ENCODE data around the gene ANKRD29.
A peak's percentile ranks its signal among the peaks of the same experiment; 100 is the strongest.
"Not testable (repeated sequence)": the region's sequence is repeated elsewhere in the genome, so short reads cannot be mapped to it uniquely, and the experiment has no call there.

ANKRD29 gene

DNA sequence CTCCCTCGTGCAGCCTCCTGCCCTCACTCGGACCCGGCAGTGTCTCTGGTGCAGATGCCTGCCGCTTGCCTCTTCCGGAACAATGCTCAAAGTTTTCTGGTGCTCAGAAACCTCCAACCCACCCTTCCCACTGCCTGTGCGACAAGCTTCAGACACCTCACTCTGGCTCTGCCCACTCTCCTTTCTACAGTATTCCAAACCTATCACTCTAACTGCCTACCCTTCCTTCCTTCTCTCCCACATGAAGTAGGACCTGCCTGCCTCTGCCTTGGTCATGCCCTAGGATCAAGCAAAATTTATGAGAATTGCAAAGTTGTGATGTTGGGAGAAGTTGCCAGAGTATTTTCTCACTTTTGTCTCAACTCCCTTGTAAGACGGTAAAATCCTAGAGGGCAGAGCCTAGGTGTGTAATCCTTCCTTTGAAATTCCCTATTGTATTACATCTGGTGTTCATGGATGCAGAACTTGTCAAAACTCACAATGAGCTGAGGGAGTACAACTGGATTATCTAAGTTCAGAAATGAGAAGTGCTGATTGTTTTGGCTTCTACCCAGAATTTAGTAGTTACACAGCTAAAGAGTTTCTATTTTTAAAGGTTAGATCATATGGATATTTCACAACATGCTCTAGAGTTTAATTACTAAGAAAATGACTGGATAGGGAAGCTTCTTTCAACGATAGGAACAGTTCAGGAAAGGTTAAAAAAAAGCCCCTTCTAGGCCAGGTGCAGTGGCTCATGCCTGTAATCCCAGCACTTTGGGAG is 83.6 kb downstream of the ANKRD29 start:
- ATAC-seq = no peak

DNA sequence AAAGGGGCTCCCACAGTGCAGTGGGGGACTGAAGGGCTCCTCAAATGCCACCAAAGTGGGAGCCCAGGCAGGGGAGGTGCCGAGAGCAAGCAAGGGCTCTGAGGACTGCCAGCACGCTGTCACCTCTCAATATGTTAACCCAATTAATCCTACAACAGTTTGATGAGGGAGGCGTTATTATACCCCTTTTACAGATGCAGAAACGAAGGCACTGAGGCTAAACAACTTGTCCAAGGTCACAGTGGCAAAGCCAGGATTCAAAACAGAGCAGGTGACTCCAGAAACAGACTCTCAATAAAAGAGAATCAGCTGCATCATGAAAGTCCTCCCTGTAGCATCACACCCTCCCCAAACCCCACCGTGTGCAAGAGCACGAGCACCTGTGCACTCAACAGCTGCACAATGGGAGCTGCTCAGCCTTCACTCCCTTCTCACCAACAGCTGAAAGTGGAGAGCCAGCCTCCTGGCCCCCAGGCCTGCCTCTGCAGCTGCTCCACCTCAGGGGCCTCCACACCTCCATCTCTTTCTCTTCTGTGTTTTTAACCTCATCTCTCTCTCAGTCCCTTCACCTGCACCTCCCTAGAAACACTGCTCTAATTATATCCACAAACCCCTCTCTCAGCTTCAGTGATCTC is 84.5 kb downstream of the ANKRD29 start:
- ATAC-seq = no peak

DNA sequence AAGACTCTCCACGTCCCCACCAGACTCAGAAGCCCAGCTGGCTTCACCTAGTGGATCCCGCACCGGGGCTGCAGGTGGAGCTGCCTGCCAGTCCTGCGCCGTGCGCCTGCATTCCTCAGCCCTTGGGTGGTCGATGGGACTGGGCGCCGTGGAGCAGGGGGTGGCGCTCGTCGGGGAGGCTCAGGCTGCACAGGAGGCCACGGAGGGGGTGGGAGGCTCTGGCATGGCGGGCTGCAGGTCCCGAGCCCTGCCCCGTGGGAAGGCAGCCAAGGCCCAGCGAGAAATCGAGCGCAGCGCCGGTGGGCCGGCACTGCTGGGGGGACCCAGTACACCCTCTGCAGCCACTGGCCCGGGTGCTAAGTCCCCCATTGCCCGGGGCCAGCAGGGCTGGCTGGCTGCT is 85.2 kb downstream of the ANKRD29 start:
- ATAC-seq = not testable (repeated sequence)

DNA sequence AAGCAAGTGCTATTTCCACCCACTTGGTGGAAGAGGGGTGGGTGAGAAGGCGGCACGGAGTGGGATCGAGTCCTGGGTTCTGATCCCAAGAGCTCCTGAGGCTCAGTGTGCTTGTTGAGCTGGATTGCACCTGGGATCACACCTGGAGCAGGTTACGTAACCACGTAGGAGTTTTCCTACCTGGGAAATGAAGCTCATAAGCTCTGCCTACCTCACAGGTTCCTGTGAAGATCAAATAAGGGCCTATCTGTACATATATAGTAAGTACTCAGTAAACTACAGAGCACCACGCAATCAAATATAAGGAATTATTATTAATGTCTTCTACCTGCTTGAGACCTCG is 87.4 kb downstream of the ANKRD29 start:
- no peak for ATAC-seq

DNA sequence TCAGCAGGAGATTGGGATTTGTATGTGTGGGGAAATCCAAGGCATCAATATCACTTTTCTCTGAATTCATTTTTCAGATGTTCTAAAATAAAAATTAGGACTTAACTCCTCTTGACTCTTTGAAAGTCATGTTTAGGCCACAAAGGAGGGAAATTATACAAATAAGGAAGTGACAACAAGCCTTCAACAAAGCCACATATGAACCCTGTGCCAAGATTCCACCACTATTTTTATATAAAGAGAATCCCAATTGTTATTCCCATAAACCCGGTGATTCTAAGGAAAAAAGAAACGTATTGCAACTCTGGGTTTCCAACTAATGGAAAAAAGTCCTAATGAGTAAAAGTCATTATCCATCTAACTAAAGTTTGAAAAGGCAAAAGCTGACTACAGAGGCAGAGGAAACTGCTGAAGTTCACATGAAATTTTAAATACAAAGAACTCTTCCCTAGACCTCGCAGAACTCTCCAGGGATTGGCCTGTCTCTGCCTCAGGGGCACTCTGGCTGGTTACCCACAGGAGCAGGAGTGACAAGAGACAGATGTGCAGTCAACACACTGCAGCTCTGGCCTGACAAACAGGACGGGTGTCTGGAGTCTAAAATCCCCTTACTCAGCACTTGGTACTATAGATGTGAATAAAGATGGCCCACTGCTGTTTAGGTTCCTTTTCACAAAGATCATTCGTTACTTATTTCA is 88.0 kb downstream of the ANKRD29 start:
- no peak for ATAC-seq

DNA sequence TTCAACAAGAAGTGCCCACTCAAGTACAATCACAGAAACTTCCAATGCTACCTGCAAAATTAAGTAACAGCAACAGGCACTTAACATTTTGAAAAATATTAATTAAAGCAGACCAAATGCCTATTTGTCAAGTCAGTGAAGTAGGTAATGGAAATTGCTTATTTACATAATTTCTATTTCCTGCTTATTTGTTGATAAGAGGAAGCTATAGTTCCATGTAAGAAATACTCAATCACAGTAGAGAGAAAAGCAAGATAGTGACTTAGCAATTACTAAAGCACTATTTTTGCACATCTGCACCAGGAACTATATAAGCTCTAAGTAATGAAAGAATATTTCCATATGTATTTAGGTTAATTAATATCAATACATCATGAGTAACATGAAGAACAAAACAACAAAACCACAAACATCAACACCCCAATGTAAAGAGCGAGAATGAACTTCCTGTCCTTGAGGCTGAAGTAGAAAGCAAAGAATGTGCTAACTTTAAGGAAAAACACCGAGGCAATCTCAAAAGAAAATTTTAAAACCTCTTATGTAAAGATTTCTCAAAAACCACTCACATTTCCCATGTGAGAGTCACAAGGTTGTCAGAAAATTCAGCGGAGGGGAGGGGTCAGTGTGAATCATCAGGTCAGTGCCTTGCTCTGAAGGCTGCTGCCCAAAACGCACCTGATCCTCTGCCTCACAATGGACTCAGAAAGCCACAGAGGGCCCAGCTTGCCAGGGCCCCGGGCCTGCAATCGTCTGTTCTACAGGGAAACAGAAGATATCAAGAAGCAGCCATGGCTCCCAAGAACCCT is 88.9 kb downstream of the ANKRD29 start:
- ATAC-seq = peak; percentile 77 to 79

DNA sequence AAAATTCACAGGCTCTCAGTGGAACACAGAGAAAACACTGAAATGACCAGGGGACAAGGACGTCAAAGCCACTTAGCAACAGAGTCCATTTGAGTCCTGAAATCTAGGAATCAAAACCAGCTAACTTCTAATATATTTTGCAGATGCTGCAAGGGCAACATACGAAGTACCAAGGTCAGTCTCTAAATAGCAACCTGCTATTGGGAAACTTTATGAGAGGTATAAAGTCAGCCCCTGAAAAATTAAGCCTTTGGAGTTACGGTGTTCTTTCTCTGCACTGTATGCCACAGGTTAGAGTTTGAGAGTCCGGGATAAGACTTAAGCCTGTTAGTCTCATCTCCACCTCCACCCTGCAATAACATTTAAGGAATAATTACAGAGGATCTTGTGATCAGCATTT is 89.7 kb downstream of the ANKRD29 start:
- no peak for ATAC-seq

DNA sequence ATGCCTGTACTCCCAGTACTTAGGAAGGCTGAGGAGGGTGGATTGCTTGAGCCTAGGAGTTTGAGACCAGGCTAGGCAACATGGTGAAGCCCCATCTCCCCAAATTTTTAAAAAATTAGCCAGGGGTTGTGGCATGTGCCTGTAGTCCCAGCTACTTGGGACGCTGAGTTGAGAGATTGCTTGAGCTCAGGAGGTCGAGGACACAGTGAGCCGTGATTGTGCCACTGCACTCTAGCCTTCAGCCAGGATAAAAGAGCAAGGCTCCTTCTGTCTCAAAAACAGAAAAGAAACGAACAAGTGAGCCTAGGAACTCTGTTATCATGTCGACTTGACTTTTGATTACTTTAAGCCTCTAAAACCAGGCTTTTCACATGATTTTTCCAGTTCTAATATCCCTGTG is 90.1 kb downstream of the ANKRD29 start:
- ATAC-seq = no peak

DNA sequence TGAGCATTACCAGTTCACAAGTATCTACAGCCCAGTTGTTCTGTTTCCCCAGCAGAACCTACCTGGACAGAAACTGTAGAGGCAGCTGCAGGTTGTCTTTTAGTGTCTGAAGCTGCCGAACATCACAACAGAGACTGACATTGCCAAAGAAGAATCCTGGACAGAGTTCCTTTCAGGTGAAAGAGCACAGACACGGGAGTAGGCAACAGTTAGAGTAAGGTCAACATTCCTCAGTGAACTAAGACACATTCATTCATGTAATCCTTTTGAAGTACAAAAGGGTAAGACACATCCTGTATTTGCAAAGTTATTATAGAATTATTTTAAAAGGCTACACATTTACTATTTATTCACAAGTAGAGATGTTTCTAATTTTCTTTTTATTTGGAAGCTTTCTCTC is 90.7 kb downstream of the ANKRD29 start:
- ATAC-seq = no peak

DNA sequence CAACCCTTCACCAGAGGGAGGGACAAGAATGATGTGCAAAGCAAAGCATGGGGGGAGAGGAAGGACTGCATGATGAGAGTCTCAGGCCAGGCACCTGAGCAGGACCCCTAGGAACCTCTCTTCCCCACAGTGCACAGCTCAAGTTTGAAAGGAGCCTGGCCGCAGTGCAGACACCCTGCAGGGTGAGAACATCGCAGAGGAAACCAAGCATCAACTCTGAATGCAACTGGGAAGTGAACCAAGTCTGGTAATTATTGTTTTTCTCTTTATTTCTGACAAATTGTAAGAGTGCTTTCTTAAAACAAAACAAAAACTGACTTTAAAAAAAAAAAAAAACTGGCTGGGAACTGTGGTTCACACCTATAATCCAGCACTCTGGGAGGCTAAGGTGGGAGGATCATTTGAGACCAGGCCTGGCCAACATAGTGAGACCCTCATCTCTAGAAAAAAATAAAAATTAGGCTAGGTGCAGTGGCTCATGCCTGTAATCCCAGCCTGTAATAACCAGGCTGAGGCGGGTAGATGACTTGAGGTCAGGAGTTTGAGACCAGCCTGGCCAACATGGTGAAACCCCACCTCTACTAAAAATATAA is 91.7 kb downstream of the ANKRD29 start:
- no peak for ATAC-seq

DNA sequence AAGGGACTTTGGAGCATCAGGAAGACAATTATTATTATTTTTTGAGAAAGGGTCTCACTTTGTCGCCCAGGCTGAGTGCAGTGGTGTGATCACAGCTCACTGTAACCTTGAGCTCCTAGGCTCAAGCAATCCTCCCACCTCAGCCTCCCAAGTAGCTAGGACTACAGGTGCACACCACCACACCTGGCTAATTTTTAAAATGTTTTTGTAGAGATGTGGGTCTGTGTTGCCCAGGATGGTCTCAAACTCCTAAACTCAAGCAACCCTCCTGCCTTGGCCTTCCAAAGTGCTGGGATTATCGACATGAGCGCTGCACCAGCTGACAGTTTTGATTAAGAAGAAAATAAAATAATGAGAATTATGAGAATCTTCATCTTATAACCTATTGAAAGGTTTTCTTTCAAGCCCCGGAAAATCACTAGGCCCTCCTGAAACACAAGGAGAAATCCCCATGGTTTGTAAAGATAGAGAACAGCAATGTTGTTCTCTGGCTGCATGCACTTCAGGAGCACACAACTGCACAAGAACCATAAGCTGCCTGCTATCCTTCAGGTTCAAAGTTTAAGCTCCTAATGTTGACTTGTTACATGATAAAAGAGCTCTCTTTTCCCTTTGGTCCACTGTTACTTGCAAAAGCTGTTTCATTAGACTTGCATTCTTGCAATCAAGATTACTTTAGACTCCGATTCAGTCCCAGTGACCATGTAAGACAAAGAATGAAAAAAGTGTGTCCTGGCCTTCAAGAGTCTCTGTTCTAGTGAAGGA is 93.2 kb downstream of the ANKRD29 start:
- ATAC-seq = no peak

DNA sequence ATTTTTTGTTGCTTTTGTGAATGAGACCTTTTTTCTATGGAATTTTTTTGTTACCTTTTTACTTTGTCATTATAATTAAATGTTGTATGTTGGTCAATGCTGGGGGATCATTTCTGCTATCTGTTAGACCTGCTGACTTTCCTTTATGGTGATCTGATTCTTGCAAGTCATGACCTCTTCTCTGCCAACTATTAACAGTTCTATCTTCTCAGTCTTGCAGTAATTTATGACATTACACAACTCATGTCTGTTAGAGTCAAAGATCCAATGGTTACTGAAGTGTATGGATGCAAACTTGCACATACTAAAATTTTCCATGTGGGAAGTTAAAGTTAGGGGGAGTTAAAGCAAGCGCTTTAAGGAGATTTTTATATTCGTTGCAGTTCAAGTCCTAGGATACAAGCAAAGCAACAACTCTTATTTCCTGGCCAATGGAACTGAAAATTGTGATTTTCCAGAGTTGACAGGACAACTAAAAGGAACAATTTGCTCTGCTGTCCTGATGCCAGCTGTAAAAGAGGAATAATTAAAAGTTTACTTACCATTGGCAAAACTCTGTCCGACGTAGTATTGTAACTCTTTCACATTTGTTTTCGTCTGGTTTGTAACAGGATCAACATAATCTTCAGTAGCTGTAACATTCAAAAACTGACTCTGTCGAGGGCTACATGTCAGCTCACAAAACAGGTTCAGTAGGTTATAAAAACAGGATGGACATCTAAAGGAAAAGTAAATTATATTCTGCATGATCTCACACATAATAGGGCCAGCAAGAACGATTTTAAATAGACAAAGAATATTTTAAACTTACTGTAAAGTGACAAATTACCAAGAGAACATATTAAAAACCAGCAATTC is 94.2 kb downstream of the ANKRD29 start:
- ATAC-seq = no peak

DNA sequence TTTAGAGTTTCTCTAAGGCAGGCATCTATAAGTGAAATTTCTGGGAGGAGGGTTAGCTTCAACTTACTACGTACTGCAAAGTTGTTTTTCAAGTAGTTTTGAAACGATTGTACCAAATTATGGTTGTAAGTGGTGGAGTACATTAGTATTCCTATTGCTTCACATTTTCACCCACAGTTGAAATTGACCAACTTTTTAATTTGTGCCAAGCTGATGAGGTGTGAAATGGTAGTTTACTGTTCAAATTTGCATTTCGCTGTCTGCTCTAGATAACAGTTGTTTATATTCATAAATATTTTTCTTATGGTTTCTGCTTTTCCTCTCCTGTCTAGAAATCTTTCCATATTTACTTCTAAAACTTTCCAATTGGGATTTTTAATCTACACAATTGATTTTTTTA is 95.0 kb downstream of the ANKRD29 start:
- ATAC-seq = no peak

DNA sequence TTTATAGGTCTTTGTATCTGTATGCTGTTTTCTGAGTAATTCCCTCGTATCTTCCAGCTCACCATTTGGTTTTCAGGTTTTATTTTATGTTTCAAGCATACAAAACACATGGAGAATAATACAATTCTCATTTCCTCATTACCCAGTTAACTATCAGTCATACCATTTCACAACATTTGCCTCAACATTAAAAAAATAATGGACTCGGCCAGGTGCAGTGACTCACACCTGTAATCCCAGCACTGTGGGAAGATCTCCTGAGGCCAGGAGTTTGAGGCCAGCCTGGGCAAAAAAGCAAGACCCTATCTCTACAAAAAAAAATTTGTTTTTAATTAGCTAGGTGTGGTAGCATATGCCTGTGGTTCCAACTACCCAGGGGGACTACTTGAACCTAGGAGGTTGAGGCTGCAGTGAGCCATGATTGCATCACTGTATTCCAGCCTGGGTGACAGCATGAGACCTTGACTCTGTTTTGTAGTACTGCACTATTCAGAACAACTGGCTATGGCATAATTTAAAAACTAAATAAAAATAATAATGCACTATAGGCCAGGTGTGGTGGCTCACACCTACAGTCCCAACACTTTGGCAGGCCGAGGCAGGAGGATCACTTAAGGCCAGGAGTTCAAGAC is 96.7 kb downstream of the ANKRD29 start:
- ATAC-seq = no peak

DNA sequence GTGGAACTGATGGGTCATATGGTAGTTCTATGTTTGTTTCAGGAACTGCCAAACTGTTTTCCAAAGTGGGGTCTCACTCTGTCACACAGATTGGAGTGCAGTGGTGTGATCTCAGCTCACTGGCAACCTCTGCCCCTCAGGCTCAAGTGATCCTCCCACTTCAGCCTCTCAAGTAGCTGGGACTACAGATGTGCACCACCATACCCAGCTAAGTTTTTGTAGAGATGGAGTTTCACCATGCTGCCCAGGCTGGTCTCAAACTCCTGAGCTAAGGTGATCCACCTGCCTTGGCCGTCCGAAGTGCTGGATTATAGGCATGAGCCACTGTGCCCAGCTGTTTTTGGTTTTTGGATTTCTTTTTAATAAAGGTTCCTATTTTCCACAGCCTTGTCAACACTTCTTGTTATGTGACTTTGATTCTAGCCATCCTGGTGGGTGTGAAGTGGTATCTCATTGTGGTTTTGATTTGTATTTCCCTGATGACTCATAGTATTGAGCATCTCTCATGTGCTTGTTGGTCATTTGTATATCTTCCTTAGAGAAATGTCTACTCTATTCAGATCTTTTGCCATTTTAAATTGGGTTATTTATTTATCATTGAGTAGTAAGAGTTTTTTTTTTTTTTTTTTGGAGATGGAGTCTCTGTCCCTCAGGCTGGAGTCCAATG is 99.2 kb downstream of the ANKRD29 start:
- ATAC-seq = peak; percentile 86 to 94

DNA sequence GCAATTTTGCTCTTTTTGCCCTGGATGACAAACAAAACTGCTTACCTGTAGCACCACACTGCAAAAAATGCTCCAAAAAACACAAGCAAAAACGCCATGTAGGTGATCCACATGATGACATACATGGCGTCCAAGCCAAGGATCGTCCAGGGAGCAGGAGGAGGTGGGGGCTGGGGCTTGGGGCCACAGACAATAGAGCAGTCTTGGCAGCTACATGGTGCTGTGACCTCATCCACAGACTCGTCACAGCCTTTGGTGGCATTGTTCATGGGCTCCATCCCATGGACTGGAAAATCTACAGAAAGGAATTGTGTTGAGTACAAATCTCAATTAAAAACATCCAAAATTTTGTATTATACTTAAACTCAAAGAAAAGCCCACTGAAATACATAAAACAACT is 102.5 kb downstream of the ANKRD29 start:
- ATAC-seq = no peak

DNA sequence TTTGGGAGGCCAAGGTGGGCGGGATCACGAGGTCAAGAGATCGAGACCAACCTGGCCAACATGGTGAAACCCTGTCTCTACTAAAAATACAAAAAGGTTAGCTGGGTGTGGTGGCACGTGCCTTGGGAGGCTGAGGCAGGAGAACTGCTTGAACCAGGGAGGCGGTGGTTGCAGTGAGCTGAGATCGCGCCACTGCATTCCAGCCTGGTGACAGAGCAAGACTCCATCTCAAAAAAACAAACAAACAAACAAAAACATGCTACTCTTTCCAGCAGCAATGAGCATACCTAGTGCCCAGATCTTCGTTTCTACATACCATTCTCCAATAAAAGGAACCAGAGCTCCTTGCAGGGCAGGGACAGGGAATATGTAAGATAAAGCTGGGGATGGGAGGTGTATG is 105.2 kb downstream of the ANKRD29 start:
- not testable (repeated sequence) for ATAC-seq

DNA sequence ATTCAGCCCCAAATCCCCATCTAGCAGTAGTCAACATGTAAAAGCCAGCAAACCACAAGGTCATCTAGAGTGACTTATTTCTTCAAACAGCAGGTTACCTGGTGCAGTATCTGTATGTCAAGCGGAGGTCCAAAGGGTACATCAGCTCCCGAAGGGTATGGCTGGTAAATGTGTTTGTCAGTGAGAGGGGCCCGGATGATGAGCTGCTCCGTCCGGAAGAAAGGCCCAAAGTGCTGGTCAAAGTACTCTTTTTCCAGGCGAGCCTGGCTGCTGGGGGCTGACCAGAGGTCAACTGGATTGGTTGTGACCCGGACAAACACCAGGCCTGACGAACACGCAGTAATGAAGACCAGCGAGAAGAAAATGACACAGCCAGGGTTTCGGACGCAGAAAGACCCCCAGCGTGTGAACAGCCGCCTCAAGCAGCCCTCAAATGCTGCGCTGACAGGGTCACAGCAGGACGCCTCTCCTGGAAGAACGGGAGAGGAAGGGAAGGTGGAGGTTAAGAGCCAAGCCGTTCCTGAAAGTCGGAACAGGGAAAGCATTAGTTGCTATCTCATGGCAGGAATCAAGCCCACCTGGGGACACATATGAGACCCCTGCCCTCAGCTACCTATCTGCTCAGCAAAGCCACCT is 106.4 kb downstream of the ANKRD29 start:
- ATAC-seq = no peak

DNA sequence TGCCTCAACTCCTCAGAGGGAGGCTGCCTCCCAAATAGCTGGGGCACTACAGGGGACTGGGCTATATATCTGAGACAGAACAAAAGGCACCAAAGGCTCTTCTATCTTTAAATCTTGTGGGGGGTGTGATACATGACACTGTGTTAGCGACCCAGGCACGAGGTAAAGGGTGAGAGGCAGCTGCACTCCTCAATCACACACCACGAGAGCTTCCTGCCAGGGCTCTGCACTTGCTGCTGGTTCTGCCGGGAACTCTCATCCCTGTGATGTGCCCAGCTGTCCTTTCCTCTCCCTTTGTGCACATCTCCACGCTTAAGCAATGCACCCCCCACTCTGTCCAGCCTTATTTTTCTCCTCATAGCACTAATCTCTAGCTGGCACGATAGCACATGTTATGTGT is 108.8 kb downstream of the ANKRD29 start:
- ATAC-seq = no peak

DNA sequence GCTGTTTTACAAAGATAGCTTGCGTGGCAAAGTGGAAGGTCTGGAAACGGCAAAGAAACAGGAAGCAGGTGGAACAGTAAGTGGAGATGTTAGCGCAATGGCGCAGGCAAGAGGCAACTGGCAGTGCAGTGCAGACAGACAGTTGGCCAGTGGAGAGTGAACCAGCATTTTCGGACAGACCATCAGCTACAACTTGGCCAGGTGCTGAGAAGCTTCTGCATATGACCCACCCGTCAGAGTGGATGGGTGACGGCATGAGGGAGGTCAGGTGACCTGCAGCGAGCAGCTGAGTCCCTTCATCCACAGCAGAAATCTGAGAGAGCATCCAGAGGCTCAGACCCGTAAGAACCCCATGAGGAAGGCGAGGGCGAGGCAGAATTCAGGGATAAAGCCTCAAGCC is 110.2 kb downstream of the ANKRD29 start:
- no peak for ATAC-seq
